CD1c-positive myeloid dendritic cell (primary cell): ENCODE data around the gene URI1.

Experiments
- DNase-seq: peaks from one replicate; pipeline ENCODE4 v3.0.0-alpha.2; 2016; ENCODE audit errors: extremely low spot score

URI1 gene

DNA sequence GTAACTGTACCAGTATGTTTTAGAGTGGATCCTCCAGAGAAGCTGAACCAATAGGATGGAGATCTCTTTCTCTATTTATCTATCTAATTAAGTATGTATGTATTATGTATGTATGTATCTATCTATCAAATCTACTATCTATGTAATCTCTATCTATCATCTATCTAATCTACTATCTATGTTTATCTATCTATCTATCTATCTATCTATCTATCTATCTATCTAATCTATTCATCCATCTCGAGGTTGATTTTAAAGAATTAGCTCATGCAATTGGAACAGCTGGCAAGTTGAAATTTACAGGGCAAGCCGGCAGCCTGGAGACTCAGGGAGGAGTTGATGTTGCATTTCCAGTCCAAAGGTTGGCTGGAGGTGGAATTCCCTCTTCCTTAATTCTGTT, 112.2 kb downstream of the URI1 start:
- no peak for DNase-seq

DNA sequence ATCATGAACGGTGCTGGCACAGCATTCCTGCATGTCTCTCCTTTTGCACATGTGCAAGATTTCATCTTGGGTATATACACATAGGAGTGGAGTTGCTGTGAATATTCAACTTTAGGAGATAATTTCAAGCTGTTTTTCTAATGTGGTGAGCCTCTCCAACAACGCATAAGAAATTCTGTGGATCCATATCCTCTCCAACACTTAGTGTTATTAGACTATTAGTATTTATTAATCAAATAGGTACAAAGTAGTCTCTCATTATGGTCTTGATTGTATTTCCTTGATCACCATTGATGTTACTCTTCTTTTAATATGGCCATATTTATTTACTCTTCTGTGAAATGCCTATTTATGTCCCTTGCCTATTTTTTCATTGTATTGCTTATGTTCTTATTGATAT, 114.5 kb downstream of the URI1 start:
- DNase-seq = no peak

DNA sequence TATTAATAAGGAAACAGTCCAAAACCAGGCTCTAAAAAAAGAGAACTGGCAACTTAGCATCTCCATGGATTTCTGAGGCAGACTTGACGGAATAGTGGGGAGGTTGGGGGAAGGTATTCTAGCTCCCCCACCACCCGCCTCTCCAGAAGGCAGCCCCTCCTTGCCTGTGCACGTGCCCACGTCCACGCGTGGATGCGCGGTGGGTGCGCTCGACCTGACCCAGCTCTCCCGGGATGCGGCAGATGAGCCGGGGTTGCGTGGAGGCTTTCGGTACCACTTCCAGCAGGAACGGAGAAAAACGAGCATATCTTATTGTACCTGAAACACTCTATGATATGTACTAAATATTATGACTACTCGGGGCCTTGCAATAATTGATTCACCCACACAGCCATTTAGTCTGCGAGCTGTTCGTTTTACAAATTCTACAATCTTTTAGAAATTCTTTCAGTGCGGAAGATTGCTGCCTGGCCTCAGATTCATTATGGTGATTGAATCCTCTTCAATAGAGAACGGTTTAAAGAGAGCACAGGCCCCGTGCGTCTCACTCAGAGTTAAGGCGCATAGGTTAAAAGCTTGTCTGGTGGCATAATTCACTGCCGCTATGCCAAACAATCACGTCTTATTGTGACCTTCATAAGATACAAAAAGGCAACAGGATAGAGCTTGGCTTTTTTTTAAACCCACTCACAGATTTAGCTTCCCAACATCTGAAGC, 117.9 kb downstream of the URI1 start:
- DNase-seq = no peak

DNA sequence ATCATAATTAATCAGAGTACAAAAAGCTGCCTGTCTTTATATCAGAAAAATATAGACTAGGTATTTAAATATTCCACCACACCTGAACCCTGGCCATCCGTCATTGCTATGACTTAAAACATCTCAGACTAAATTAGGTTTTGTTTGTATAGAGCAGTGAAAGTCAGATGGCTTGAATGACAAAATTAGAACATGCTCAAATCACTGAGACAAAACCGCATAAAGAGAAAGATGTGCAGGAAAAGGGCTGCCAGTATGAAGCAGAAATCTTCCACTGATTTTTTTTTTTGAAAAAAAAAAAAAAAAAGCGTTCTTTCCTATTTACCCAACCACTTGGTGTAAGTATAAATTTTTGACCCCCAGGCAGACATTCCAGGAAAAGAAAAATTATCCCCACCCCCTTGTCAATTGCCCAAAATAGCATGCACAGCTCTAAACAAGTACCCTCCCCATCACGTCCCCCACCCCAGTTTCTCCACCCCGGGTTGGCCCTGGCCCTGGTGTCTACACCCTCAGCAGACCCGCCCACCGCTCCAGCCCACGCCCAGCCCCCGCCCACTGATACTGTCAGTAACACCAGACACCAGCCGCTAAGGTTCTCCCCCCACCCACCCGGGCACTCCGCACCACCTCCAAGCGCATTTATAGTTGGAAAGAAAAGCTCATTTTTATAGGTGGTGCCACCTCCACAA, 118.6 kb downstream of the URI1 start:
- DNase-seq = no peak

DNA sequence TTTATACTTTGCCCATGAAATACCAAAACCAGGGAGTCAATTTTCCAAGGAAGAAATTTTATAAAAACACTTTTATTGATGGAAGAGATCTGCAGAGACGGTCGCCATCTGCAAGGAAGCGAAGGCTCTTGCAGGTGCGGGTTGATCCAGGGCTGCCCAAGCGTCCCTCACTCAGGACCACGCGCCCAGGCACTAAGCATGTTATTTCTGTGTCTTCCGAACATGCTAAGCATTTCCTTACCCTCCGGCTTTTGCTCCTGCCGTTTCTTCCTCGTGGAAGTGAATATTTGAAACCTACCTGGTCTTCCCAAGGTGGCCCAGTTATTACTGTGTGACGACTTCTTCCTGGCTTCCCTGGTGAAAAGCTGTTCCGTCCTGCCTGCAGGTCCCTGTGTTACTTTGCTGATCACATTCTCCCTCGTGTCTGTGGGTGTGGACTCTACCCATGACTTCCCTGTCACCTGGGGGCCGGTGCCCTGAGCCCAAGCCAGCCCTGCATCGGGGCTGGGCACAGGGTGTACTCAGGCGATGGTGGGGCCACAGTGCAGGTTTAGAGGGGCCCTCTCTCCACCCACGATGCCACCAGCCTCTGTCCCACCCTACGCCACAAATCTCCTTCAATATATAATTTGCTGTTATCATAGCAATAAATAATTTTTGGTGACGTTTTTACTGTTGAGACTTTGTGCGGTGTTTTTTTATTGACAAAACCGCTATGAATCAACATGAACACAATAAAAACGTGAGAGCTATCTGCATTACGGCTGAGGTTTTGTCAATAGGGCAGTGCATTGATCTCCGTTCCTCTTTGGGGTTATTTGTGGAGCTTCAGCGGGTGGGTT, 119.4 kb downstream of the URI1 start:
- no peak for DNase-seq

DNA sequence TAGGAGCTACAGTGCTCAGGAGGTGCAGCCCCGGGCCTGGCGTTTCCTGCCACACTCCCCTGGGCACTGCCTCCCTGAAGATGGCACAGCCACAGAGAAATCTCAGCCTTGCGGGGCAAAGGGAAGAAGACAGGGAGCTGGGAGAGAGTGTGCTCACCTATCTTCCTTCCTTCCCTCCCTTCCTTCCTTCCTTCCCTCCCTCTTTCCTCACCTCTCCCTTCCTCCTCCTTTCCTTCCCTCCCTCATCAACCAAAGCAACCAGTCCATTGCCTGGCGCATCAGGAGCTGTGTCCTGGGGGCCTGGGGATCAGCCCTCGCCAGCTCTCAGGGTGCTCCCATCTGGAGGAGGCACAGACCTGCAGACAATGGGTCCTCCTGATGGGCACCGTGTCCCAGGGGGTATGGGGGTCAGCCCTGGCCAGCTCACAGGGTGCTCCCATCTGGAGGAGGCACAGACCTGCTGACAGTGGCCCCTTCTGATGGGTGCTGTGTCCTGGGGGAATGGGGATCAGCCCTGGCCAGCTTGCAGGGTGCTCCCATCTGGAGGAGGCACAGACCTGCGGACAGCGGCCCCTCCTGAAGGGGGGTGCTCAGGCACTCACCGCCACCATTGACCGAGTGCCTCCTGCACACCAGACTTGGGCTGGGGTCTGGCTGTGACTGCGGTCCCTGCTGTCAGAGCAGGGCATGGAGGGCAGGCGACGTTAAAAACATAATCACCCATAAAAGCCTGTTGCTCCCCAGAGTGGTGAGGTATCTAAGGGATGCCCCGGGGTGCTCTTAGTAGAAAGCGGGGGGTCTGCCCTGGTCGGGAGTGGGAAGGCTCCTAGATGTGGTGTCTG, 120.2 kb downstream of the URI1 start:
- no peak for DNase-seq

DNA sequence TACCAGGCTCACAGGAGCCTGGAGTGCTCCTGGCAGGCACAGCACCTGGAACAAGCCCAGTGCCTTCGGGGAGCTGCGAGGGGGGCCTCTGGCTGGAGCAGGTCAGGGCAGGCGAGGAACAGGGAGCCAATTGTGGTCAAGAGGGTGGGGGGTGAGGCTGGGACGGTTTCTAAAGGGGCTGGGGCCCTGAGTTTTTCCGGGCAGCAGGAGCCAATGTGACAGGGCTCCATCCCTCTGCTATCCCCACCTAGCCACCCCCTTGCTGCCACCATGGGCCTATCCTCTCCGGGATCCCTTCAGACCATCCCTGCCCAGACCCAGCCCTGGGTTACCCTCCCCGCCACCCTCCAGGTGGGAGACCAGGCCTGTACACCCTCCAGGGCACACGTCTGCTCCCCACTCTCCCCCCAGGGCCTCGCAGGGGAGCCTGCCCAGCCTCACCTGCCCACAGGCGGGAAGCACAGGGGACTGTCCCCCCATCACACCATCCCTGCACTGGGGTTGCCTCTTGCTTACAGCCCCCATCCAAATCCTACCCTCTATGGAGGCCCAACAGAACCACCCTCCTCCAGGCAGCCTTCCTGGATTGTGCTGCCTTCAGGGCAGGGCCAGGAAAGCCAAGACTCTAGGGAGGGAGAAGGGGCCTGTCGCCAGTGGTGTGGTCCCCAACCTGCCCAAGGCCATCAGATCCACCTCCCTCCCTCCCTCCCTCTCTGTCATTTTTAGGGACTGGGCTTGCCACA, 121.0 kb downstream of the URI1 start:
- DNase-seq = no peak

DNA sequence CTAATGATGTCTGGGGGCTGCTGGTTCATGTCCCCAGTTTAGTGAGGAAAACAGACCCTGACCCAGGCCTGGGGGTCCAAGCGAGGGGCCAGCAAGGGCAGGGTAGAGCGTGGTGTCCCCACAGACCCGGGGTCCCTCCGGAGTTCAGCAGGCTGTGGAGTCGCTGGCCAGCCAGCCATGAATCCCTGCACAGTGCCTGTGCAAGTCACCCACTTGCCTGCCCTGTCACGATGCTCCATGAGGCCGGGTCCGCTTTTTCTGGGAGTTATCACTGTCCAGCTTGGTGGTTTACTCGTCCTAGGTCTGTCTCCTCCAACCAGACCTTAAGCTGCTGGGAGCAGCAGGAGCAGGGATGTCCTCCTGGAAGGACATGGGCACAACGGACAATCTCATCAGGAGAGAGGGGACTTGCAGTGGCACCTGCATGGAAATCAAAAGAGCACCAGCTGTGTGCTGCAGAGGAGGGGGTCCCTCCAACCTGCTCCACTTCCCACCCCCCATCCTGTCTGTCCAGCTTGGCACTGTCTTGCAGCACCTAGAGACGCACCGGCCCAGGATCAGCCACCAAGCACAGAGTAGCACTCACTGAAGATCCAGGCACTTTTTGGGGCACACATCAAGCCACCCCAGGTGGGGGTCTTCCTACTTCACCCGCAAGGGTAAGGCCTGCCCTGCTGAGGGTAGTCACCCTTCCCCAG, 121.8 kb downstream of the URI1 start:
- DNase-seq = no peak

DNA sequence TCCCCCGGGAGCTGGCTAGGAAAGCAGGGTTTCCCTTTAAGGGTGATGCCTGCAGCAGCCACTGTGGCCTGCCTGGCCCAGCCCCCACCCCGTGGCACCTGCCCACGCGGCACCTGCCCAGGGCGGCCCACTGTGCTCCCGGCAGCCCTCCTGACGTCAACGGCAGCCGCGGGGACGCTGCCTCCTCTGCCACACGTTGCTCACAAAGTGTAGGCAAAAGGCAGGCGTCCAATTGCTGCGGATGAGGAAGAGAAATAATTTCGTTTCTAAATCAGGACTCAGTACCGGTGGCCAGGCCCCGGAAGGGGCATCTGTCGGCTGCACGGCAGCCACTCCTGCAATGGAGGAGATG, 122.3 kb downstream of the URI1 start:
- DNase-seq = no peak

DNA sequence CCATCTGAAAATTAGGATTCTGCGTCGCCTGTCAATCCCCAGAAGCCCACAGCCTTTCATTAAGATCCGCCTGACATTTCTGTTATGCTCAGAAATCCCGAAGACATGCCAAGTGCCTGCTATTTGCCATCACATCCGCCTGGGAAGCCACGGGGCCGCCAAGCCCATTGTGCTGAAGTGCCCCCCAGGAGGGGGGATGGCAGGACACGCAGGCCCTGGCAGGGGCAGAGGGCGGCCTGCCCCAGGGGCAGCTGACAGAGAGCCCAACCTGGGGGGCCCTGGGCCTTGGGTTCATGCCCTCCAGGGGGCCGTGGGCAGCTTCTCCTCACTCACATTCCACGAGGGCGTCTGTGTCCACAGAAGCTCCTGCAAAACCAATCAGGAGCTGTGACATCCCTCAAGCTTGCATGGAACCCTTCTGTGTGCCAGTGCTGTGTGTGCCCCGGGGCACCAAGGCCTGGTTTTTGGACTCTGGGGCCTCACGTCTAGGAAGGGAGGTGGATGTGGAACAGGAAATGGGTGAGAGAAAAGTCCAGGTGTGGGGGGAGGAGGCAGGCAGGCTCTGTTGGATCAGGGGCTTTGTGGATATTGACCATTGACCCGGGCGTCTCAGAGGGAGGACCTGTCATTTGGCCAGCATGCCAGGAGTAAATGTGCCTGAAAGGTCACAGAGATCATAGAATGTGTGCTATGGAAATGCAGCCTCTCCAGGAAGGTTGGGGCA, 122.9 kb downstream of the URI1 start:
- DNase-seq = no peak

DNA sequence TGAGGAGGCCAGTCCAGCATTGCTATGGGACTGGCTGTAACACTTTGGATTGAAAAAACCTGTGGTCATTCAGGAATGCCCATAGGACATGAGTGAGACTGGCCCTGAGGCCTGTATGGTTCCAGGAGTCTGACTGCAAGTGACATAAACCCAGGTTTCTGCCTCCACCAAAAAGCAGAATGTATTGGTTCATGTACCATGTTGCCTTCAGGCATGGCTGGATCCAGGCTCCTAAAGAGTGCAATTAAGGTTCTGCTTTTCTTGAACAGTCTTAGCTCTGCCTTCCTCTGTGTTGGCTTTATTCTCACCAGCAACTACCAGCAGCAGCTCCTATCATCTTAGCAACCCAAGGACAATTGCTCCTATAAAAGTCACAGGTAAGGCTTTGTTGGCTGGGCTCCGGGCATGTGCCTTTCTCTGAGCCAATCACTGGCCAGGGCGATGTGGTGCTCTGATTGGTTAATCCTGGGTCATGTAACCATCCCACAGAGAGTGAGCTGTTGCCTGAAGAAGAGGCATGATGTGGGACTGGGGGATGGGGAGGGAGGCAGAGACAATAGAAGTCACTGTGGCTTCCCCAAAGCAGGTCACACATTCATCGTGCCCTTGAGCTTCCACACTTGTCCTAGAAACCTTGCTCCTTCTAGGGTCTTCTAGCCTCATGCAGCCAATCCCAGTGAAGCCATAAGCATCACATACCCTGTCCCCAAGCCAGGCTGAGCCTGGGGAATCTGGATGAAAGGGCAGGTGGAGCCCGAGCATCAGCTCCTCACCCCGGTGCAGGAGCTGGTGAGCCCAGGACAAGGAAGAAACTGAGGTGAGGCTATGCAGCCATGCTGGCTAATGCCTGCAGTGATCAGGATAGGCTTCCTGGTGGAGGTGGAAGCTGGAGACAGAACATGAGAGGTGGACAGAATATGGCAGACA, 123.9 kb downstream of the URI1 start:
- DNase-seq = no peak
